ENCODE results near the gene RIOK1.

Gene RIOK1

GRCh38 chr6:7419065-7419464 is 29.5 kb downstream of the RIOK1 start:
- Histone ChIP-seq H3K9me3 (ENCODE audit: control insufficient read depth, insufficient read depth, low read length) (no peaks in the 10 kb centered on the region), H3K4me1 (ENCODE audit: insufficient read depth, low read length) (peaks cover 13% of the 10 kb centered on the region), H3K9ac (ENCODE audit: low read depth, low read length) (no peak overlapping the region), H3K36me3 (ENCODE audit: insufficient read depth, low read length) (peaks cover 4% of the 10 kb centered on the region)

DNA sequence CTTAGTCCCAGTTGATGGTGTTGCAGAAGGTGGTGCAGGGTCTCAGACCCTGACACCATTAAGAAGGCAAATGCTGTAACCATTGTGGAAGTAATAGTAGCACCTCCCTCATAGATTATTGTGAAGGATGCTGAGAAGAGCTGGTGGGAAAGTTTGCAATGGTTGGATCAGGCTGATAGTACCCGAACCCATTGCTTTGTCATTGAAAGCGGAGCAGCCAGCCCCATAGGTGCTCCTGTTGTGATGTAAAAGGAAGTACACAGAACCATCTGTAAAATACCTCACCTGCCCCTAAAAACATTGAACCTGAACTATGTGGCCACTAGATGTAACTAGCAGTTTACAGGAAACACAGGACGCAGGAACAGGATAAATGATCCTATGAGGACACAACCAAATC is 31.5 kb downstream of the RIOK1 start:
- Histone ChIP-seq H3K9ac (ENCODE audit: low read depth, low read length) (no peak overlapping the region), H3K36me3 (ENCODE audit: insufficient read depth, low read length) (no peaks in the 10 kb centered on the region; the same call in none of the 2 replicates), H3K4me1 (ENCODE audit: insufficient read depth, low read length) (peaks cover 7% of the 10 kb centered on the region), H3K9me3 (ENCODE audit: control insufficient read depth, insufficient read depth, low read length) (no peaks in the 10 kb centered on the region)

DNA sequence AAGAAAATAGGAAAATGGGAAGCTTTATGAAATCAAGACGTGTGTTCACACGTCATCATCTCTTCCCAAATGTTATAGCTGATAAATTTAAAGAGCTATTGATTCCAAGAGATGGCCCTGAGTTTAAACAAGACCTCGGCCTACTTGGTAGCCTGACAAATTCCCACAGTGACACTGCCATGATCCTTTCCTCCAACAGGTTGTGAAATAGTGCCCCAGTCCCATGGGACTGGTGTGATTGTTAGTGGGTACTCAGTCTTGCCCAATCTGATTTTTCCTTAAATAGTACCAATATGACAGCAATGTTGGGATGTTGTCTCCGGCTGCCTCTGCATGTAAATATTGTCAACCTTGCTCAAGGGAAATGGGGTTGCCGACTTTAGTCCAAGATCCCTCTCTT is 34.5 kb downstream of the RIOK1 start:
- peaks cover 7% of the 10 kb centered on the region for H3K4me1 ChIP-seq (ENCODE audit: insufficient read depth, low read length)
- H3K9ac ChIP-seq (ENCODE audit: low read depth, low read length): no peak overlapping the region
- no peaks in the 10 kb centered on the region for H3K9me3 ChIP-seq (ENCODE audit: control insufficient read depth, insufficient read depth, low read length)
- no peaks in the 10 kb centered on the region for H3K36me3 ChIP-seq (ENCODE audit: insufficient read depth, low read length)

- peaks cover 7% of the 10 kb centered on the region for H3K4me1 ChIP-seq (ENCODE audit: insufficient read depth, low read length)
- no peaks in the 10 kb centered on the region for H3K36me3 ChIP-seq (ENCODE audit: insufficient read depth, low read length)
- H3K9ac ChIP-seq (ENCODE audit: low read depth, low read length): no peak overlapping the region
- H3K9me3 ChIP-seq (ENCODE audit: control insufficient read depth, insufficient read depth, low read length): no peaks in the 10 kb centered on the region
Observed at GRCh38 chr6:7424967-7425807, 35.6 kb downstream of the RIOK1 start.

DNA sequence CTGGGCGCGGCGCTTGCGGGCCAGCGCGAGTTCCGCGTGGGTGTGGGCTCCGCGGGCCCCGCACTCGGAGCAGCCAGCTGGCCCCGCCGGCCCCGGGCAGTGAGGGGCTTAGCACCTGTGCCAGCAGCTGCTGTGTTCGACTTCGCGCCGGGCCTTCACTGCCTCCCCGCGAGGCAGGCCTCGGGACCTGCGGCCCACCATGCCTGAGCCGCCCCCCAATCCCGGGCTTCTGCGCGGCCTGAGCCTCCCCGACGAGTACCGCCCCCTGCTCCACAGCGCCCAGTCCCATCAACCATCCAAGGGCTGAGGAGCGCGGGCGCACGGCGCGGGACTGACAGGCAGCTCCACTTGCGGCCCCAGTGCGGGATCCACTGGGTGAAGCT is 36.2 kb downstream of the RIOK1 start:
- no peak overlapping the region for H3K9ac ChIP-seq (ENCODE audit: low read depth, low read length)
- peaks cover 5% of the 10 kb centered on the region for H3K4me1 ChIP-seq (ENCODE audit: insufficient read depth, low read length)
- H3K9me3 ChIP-seq (ENCODE audit: control insufficient read depth, insufficient read depth, low read length): no peaks in the 10 kb centered on the region
- H3K36me3 ChIP-seq (ENCODE audit: insufficient read depth, low read length): no peaks in the 10 kb centered on the region

DNA sequence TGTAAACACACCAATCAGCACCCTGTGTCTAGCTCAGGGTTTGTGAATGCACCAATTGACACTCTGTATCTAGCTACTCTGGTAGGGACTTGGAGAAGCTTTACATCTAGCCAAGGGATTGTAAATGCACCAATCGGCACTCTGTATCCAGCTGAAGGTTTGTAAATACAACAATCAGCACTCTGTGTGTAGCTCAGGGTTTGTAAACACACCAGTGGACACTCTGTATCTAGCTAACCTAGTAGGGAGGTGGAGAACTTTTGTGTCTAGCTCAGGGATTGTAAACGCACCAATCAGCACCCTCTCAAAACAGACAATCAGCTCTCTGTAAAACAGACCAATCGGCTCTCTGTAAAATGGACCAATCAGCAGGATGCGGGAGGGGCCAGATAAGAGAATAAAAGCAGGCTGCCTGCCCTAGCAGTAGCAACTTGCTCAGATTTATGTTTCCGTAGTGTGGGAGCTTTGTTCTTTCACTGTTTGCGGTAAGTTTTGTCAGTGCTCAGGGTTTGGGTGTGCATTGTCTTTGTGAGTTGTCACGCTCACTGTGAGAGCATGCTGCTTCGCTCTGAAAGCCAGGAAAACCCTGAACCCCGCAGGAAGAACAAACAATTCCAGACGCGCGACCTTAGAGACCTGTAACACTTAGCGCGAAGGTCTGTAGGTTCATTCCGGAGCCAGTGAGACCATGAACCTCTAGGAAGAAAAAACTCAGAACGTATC is 37.0 kb downstream of the RIOK1 start:
- no peaks in the 10 kb centered on the region; the same call in 1 of the 2 replicates for H3K4me1 ChIP-seq (ENCODE audit: insufficient read depth, low read length)
- H3K9ac ChIP-seq (ENCODE audit: low read depth, low read length): no peak overlapping the region
- H3K36me3 ChIP-seq (ENCODE audit: insufficient read depth, low read length): no peaks in the 10 kb centered on the region
- no peaks in the 10 kb centered on the region for H3K9me3 ChIP-seq (ENCODE audit: control insufficient read depth, insufficient read depth, low read length)

GRCh38 chr6:7431313-7431673 is 41.7 kb downstream of the RIOK1 start:
- H3K36me3 ChIP-seq (ENCODE audit: insufficient read depth, low read length): no peaks in the 10 kb centered on the region
- H3K9ac ChIP-seq (ENCODE audit: low read depth, low read length): no peak overlapping the region
- no peaks in the 10 kb centered on the region for H3K9me3 ChIP-seq (ENCODE audit: control insufficient read depth, insufficient read depth, low read length)
- H3K4me1 ChIP-seq (ENCODE audit: insufficient read depth, low read length): no peaks in the 10 kb centered on the region; the same call in 1 of the 2 replicates

DNA sequence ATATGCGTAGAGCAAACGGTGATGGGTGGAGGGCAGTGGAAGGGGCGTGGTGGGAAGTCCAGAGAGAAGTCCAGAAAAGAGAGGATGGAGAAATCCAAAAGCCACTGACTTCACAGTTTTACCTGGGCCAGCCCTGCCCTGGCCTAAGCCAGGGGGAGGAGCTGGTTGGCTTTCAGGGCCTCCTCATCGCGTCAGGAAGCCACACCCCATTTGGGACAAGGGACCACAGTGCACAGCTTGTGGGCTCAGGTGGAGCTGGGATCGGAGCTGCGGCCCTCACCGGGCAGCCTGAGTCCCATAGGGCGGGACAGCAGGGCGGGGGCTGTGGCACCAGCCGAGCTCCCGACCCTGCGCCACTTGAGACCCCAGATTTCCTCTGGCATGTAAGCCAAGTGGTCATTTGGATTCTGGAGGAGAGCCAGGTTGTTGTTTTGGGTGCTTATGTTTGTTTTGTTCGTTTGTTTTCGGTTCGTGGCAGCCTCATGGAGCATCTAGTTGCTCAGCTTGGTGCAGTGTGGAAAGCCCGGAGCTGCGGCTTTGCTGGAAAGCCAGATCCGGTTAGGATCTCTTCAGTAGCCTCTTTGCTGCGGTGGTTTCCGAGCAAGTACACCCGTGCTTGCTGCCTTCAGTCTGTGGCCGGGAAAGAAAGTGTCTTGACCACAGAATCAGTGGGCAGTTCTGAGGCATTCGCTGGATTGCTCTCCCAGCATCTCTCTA is 42.2 kb downstream of the RIOK1 start:
- no peaks in the 10 kb centered on the region for H3K9me3 ChIP-seq (ENCODE audit: control insufficient read depth, insufficient read depth, low read length)
- no peaks in the 10 kb centered on the region; the same call in 1 of the 2 replicates for H3K4me1 ChIP-seq (ENCODE audit: insufficient read depth, low read length)
- H3K9ac ChIP-seq (ENCODE audit: low read depth, low read length): peak overlapping the region; percentile 2; the same call in 1 of the 2 replicates
- H3K36me3 ChIP-seq (ENCODE audit: insufficient read depth, low read length): no peaks in the 10 kb centered on the region

GRCh38 chr6:7432391-7433120 is 42.9 kb downstream of the RIOK1 start:
- H3K4me1 ChIP-seq (ENCODE audit: insufficient read depth, low read length): no peaks in the 10 kb centered on the region; the same call in 1 of the 2 replicates
- H3K9ac ChIP-seq (ENCODE audit: low read depth, low read length): peak overlapping the region; percentile 2; the same call in 1 of the 2 replicates
- H3K9me3 ChIP-seq (ENCODE audit: control insufficient read depth, insufficient read depth, low read length): no peaks in the 10 kb centered on the region
- no peaks in the 10 kb centered on the region for H3K36me3 ChIP-seq (ENCODE audit: insufficient read depth, low read length)

GRCh38 chr6:7433121-7433617 is 43.6 kb downstream of the RIOK1 start:
- no peaks in the 10 kb centered on the region for H3K9me3 ChIP-seq (ENCODE audit: control insufficient read depth, insufficient read depth, low read length)
- H3K4me1 ChIP-seq (ENCODE audit: insufficient read depth, low read length): no peaks in the 10 kb centered on the region; the same call in 1 of the 2 replicates
- no peak overlapping the region for H3K9ac ChIP-seq (ENCODE audit: low read depth, low read length)
- no peaks in the 10 kb centered on the region for H3K36me3 ChIP-seq (ENCODE audit: insufficient read depth, low read length)

DNA sequence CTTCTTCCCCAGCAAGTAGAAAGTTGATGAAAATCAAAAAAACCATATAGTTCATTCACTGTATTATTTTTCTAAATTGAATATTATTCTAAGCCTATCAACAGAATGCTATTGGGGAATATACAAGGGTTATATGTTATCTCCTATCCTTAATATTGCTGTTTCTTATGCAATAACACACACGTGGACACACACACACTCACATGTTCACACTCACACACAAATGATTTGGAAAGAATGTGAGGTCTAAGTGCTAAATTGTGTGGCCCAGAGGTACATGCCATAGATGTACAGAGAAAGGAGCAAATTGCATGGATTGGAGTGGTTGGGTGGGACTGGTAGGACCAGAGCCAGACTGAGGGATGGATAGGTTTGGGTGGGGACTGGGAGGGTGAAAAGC is 45.1 kb downstream of the RIOK1 start:
- no peaks in the 10 kb centered on the region; the same call in 1 of the 2 replicates for H3K4me1 ChIP-seq (ENCODE audit: insufficient read depth, low read length)
- no peak overlapping the region for H3K9ac ChIP-seq (ENCODE audit: low read depth, low read length)
- H3K36me3 ChIP-seq (ENCODE audit: insufficient read depth, low read length): no peaks in the 10 kb centered on the region
- H3K9me3 ChIP-seq (ENCODE audit: control insufficient read depth, insufficient read depth, low read length): no peaks in the 10 kb centered on the region

- Histone ChIP-seq H3K9me3 (ENCODE audit: control insufficient read depth, insufficient read depth, low read length) (no peaks in the 10 kb centered on the region), H3K36me3 (ENCODE audit: insufficient read depth, low read length) (no peaks in the 10 kb centered on the region)
Observed at GRCh38 chr6:7438011-7438410, 48.4 kb downstream of the RIOK1 start.

GRCh38 chr6:7439228-7439627 is 49.6 kb downstream of the RIOK1 start:
- no peaks in the 10 kb centered on the region for H3K36me3 ChIP-seq (ENCODE audit: insufficient read depth, low read length)
- no peaks in the 10 kb centered on the region for H3K4me1 ChIP-seq (ENCODE audit: insufficient read depth, low read length)
- no peak overlapping the region for H3K9ac ChIP-seq (ENCODE audit: low read depth, low read length)
- no peaks in the 10 kb centered on the region for H3K9me3 ChIP-seq (ENCODE audit: control insufficient read depth, insufficient read depth, low read length)

More at GRCh38 chr6:7438011-7438410, 48.4 kb downstream of the RIOK1 start:
- H3K4me1 ChIP-seq (ENCODE audit: insufficient read depth, low read length): no peaks in the 10 kb centered on the region
- no peak overlapping the region for H3K9ac ChIP-seq (ENCODE audit: low read depth, low read length)

DNA sequence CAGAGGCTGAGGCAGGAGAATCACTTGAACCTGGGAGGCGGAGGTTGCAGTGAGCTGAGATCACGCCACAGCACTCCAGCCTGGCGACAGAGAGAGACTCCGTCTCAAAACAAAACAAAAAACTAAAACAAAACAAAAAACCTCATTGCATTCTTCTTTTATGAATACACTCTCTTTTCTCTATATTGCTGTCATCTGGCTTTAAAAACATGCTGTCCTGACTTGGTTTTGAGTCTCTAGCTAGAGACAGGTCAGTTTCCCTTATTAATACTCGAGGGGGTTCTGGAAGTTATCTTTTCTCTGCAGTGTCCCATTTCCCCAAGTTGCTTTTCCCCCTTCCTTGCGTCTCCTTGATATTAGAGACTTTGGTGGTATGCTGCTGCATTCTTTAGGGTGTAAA is 50.9 kb downstream of the RIOK1 start:
- no peaks in the 10 kb centered on the region for H3K4me1 ChIP-seq (ENCODE audit: insufficient read depth, low read length)
- no peak overlapping the region for H3K9ac ChIP-seq (ENCODE audit: low read depth, low read length)
- H3K9me3 ChIP-seq (ENCODE audit: control insufficient read depth, insufficient read depth, low read length): no peaks in the 10 kb centered on the region
- no peaks in the 10 kb centered on the region for H3K36me3 ChIP-seq (ENCODE audit: insufficient read depth, low read length)

Data from ES-I3 (cell line).